Nephron (organoid): Measurements from ENCODE around the gene EFCAB8.
"Not testable (repeated sequence)": the region's sequence is repeated elsewhere in the genome, so short reads cannot be mapped to it uniquely, and the experiment has no call there.

Experiments
- H3K27ac Mint-ChIP-seq, 3 experiments: 2 replicates each; pipeline ENCODE4 v1.8.0; 2020; ENCODE audit warnings: mixed read lengths in 3 of 3, mild to moderate bottlenecking in 2 of 3, moderate library complexity in 1 of 3
- H3K27me3 Mint-ChIP-seq: 2 replicates; pipeline ENCODE4 v1.8.0; 2021; ENCODE audit warnings: low read depth, mild to moderate bottlenecking, moderate library complexity, mixed read lengths
- H3K36me3 Mint-ChIP-seq: 2 replicates; pipeline ENCODE4 v1.8.0; 2020; ENCODE audit warnings: low read depth, mixed read lengths
- H3K4me1 Mint-ChIP-seq: 2 replicates; pipeline ENCODE4 v1.8.0; 2020; ENCODE audit warnings: mixed read lengths
- H3K4me3 Mint-ChIP-seq, 3 experiments: 2 replicates each; pipeline ENCODE4 v1.8.0; 2020; ENCODE audit warnings: mild to moderate bottlenecking in 3 of 3, mixed read lengths in 3 of 3, moderate library complexity in 2 of 3
- H3K9me3 Mint-ChIP-seq: 2 replicates; pipeline ENCODE4 v1.8.0; 2020; ENCODE audit warnings: mixed read lengths
- CTCF ChIP-seq, 3 experiments: fragments of 200-600 bp; sonication (generic); IDR thresholded peaks; one replicate each; pipeline ENCODE4 v1.5.0; 2021; ENCODE audit warnings: antibody characterized with exemption in 3 of 3; ENCODE audit not compliant: unreplicated experiment in 3 of 3

Gene EFCAB8

DNA sequence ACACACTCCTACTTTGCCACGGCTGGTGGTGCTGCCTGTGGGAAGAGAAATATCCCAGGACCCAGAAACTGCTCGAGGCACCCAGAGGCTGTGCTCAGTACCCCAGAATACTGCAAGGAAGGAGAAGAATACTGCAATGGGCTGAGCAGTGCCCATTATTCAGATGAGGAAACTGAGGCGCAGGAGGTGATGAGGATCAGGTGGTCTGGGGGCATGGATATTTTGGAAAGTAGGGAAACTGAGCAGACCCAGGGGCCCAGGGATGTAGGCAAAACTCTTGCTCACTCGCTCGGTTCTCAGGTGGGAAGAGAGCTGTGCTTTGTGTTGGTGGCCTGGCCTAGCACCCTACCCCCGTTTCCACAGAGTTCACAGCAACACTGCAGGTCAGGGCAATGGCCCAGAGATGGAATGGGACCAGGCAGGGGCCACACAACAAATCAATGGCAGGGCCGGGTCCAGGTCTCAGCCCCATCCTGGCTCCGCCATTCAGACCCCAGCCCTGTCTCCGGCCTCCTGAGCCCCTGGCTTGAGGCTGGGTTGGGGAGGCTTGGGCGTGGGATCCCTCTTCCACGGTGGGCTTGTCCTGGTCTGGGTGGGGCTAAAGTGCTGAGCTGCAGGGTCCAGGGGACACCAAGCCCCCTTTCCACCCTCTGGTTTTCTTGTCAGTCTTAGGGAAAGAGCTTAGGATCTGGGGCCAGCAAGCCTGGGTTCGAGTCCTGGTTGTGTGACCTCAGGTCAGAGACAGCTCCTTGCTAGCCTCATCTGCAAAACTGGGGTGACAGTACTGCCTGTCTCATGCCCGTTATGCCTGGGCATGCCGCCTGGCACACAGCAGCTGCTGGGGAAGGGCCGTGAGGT lies 111.6 kb downstream of the EFCAB8 start:
- TF ChIP-seq CTCF (IDR thresholded peaks at IDR 0.05; ENCODE audit: unreplicated experiment in 3 of 3): no peak
- H3K27ac Mint-ChIP-seq: no peak overlapping the region
- no peak overlapping the region for H3K4me3 Mint-ChIP-seq
- no peaks in the 10 kb centered on the region for H3K9me3 Mint-ChIP-seq
- H3K27me3 Mint-ChIP-seq: peaks cover 8% of the 10 kb centered on the region
- H3K36me3 Mint-ChIP-seq: no peaks in the 10 kb centered on the region
- no peaks in the 10 kb centered on the region for H3K4me1 Mint-ChIP-seq

DNA sequence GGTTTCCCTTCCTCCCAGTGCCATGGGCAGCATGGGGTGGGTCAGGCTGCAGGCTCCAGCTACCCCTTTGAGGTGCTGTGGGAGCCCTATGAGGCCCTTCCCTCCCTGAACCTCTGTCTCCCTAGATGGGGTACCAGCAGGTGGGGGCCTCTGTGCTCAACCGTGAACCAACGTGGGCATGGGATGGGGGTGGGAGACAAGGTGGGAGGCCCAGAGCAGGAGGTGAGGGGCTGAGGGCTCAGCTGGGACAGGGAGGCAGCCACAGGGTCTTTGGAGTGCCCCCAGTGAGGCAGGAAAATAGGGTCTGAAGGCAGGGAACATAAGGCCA lies 112.2 kb downstream of the EFCAB8 start:
- peaks cover 8% of the 10 kb centered on the region for H3K27me3 Mint-ChIP-seq
- H3K4me1 Mint-ChIP-seq: no peaks in the 10 kb centered on the region
- no peaks in the 10 kb centered on the region for H3K36me3 Mint-ChIP-seq
- no peak overlapping the region for H3K4me3 Mint-ChIP-seq
- H3K27ac Mint-ChIP-seq: no peak overlapping the region
- no peaks in the 10 kb centered on the region for H3K9me3 Mint-ChIP-seq
- TF ChIP-seq CTCF (IDR thresholded peaks at IDR 0.05; ENCODE audit: unreplicated experiment in 3 of 3): no peak

GRCh38 chr20:32971703-32972161 lies 113.0 kb downstream of the EFCAB8 start:
- H3K27me3 Mint-ChIP-seq: peaks cover 6% of the 10 kb centered on the region
- no peaks in the 10 kb centered on the region for H3K9me3 Mint-ChIP-seq
- no peak for TF ChIP-seq CTCF (IDR thresholded peaks at IDR 0.05; ENCODE audit: unreplicated experiment in 3 of 3)
- no peaks in the 10 kb centered on the region for H3K36me3 Mint-ChIP-seq
- no peak overlapping the region for H3K27ac Mint-ChIP-seq
- H3K4me3 Mint-ChIP-seq: no peak overlapping the region
- no peaks in the 10 kb centered on the region for H3K4me1 Mint-ChIP-seq

DNA sequence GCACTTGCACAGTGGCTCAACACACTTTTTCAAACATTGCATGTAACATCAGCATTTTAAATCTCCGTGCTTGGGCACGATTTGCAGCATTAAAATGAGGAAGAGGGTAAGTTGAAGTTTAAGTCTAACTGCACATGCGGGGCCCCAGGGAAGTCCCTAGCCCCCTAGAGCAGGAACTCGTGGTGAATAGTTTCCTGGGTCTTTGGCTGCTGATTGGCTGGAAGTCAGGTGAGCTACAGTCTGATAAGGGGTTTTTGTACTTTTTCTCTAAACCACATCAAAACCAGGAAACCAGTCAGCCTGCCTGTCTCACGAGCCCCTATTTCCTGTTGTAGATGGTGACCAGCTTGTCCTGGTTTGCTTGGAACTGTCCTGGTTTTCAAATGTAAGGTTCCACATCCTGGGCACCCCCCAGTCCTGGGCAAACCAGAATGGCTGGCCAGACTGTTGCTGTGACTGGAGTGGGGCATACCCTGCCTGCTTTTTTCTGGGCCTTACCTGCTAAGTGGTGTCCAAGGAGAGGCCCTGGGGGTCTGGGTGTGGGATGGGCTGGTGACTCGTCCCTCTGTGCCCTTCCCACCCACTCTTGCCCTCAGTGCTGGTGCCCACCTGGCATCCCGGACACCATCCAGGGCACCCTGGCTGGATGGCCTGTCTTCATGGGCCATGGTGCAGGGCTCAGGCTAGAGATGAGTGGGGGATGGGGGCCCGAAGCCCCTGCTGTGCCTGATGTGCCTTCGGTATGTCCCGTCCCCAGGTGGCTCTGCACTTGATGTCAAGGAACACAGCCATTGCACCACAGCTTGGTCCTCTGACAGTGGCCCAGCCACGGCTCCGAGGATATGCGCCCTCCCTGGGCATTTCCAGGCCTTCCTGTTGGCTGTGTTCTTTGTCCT lies 113.7 kb downstream of the EFCAB8 start:
- Mint-ChIP-seq H3K36me3 (no peaks in the 10 kb centered on the region), H3K27ac (no peak overlapping the region), H3K4me1 (no peaks in the 10 kb centered on the region), H3K9me3 (no peaks in the 10 kb centered on the region), H3K27me3 (peaks cover 4% of the 10 kb centered on the region), H3K4me3 (no peak overlapping the region)
- TF ChIP-seq CTCF (IDR thresholded peaks at IDR 0.05; ENCODE audit: unreplicated experiment in 3 of 3): no peak

- Mint-ChIP-seq H3K36me3 (no peaks in the 10 kb centered on the region), H3K27ac (no peak overlapping the region), H3K9me3 (no peaks in the 10 kb centered on the region), H3K27me3 (peaks cover 8% of the 10 kb centered on the region), H3K4me3 (no peak overlapping the region), H3K4me1 (no peaks in the 10 kb centered on the region)
- no peak for TF ChIP-seq CTCF (IDR thresholded peaks at IDR 0.05; ENCODE audit: unreplicated experiment in 3 of 3)
These were observed 114.5 kb downstream of the EFCAB8 start for GRCh38 chr20:32973077-32973717.

DNA sequence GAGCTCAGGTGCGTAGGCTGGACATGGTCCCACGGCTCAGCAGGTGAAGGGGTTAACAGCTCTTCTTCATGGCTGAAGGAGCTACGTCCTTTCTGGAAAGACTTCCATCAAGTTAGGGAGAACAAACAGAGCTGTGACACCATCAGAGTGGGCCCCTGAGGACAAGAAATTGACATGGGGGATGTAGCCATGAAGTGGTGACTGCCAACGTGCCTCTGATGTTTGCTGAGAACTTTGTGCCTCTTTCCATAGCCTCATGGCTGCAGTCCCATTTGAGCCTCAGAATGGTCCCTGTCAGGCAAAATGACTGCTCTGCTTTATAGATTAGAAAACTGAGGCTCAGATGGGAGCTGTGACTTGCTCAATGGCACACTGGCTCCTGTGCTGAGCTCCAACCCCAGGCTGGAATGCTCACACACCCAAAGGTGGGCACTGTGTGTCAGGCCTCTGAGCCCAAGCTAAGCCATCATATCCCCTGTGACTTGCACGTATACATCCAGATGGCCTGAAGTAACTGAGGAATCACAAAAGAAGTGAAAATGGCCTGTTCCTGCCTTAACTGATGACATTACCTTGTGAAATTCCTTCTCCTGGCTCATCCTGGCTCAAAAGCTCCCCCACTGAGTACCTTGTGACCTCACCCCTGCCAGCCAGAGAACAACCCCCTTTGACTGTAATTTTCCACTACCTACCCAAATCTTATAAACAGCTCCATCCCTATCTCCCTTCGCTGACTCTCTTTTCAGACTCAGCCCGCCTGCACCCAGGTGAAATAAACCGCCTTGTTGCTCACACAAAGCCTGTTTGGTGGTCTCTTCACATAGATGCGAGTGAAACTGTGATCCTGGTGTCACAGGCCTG lies 115.7 kb downstream of the EFCAB8 start:
- not testable (repeated sequence) for H3K9me3 Mint-ChIP-seq, H3K27me3 Mint-ChIP-seq, H3K27ac Mint-ChIP-seq, H3K36me3 Mint-ChIP-seq, H3K4me1 Mint-ChIP-seq, H3K4me3 Mint-ChIP-seq

DNA sequence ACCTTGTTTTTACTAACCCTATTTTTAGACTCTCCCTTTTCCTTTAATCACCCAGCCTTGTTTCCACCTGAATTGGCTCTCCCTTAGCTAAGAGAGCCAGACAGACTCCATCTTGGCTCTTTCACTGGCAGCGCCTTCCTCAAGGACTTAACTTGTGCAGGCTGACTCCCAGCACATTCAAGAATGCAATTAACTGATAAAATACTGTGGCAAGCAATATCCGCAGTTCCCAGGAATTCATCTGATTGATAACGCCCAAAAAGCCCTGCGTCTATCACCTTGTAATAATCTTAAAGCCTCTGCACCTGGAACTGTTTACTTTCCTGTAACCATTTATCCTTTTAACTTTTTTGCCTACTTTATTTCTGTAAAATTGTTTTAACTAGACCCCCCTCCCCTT lies 116.4 kb downstream of the EFCAB8 start:
- not testable (repeated sequence) for H3K9me3 Mint-ChIP-seq, H3K4me3 Mint-ChIP-seq, H3K36me3 Mint-ChIP-seq, H3K4me1 Mint-ChIP-seq, H3K27ac Mint-ChIP-seq, H3K27me3 Mint-ChIP-seq
